DMS153 (cell line): Measurements from ENCODE around the gene MED27.

Experiments used
- DNase-seq: peaks from one replicate; lab custom pipeline; 2025; lab: John Stamatoyannopoulos, UW

MED27 gene

DNA sequence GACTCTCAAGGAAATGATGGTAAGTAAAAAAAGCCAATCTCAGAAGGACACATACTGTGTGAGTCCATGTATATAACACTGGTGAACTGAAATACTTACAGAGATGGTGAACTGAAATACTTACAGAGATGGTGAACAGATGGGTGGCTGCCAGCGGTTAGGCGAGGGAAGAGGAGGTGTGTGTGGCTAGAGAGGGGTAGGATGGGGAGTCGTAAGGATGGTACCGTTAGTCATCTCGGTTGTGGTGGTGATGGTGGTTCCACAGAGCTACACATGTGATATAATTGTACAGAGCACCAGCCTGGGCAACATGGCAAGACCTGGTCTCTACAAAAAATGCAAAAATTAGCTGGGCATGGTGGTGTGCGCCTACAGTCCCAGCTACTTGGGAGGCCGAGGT lies 226.2 kb downstream of the MED27 start:
- no peak for DNase-seq

DNA sequence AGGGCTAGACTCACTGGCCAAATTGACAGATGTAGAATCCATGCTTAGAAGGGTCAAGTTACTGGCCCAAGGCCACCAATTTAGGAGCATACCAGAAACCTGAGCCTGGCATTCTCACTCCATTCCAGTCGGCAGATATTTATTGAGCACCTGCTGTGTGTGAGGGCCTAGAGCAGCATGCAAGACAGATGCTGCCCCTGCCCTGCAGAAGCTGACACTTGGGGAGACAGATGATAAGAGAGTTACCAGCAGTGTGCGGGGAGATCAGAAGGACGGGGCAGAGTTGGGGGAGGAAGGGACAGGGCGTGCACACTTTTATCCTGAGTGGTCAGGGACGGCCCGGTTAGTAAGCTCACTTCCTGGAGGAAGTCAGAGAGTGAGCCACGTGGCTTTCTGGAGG lies 228.3 kb downstream of the MED27 start:
- no peak for DNase-seq

DNA sequence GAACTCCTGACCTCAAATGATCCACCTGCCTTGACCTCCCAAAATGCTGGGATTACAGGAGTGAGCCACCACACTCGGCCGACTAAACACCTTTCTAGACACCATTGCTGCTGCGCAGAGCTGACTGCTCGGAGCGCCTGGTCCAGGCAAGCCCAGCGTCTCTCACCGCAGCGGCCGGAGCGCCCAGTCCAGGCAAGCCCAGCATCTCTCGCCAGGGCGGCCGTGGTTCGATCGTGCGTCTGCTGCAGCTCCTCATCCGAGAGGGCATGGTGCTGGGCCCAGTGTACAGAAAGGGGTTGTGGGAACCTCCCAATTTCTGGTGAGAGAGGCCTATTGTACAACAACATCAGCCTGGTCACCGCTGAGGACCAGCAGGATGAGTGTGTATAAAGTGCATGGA lies 230.3 kb downstream of the MED27 start:
- DNase-seq = no peak

DNA sequence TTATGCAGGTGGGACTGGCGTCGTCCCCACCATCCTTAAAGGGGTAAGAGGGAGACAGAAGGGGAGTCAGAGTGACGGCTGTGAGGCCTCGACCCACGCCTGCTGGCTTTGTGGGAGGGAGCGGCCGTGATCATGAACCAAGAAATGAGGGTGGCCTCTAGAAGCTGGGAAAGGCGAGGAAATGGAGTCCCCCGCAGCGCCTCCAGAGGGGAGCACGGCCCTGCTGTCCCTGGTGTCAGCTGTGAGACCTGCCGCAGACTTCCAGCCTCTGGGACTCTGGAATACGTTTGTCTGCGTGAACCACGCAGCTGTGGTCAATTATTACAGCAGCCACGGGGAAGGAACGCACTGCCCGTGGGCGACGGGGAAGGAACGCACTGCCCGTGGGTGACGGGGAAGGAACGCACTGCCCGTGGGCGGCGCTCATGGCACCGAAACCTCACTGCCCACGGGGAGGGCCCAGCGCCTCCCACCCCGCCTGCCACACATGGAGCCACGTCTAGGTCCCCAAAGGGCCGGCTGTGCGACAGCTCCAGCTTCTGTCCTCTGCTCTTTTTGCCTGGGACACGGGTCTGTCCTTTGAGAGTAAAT lies 231.0 kb downstream of the MED27 start:
- no peak for DNase-seq

DNA sequence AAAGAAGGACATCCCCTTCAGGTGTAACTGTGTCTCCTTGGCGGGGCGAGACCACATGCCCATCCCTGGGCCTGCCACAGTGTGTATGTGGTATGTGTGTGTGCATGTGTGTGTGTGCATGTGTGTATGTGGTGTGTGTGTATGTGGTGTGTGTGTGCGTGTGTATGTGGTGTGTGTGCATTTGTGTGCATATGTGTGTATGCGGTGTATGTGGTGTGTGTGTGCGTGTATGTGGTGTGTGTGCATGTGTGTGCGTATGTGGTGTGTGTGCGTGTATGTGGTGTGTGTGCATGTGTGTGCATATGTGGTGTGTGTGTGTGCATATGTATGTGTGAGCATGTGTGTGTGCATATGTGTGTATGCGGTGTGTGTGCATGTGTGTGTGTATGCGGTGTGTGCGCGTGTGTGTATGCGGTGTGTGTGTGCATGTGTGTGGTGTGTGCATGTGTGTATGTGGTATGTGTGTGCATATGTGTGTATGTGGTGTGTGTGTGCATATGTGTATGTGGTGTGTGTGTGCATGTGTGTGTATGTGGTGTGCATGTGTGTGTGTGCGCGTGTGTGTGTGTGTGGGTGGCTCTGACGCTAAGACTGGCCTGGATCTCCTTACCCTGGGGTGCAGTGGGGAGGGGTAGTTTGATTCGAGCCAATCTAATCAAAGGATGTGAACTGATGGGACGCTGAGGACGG lies 231.9 kb downstream of the MED27 start:
- no peak for DNase-seq

DNA sequence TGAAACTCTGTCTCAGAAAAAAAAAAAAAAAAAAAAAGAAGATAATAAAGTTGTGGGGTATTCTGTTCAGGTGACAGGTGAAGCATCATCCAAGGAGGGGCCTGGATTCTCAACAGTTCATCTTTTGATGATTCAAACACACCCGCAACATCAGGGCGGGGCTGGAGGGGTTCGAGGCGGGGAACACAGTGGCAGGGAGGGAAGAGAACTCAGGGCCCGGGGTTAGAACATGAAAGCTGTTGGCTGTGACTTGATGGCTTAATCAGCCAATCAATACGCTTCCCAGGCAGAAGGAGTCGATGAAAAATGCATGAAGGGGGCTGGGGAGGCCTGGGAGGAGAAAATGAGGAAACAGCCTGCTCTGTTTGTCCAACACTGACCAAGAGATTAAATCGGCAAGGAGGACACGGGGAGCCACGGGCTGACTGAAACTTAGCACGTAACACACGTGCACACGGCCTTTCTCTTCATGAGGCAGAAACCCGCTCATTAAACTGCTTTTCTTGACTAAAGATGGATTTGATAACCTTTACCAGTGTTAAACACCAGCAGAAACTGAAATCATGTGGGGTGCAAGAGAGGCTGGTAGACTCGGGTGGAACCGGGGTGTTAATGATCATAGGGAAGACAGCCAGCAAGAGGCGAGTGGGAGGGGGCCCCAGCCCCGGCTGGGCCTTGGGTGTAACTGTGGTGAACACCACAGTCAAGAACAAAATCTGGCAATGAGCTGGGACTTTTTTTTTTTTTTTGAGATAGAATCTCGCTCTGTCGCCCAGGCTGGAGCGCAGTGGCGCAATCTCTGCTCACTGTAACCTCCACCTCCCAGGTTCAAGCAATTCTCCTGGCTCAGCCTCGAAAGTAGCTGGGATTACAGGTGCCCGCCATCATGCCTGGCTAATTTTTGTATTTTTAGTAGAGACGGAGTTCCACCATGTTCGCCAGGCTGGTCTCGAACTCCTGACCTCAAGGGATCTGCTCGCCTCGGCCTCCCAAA lies 234.1 kb downstream of the MED27 start:
- no peak for DNase-seq

DNA sequence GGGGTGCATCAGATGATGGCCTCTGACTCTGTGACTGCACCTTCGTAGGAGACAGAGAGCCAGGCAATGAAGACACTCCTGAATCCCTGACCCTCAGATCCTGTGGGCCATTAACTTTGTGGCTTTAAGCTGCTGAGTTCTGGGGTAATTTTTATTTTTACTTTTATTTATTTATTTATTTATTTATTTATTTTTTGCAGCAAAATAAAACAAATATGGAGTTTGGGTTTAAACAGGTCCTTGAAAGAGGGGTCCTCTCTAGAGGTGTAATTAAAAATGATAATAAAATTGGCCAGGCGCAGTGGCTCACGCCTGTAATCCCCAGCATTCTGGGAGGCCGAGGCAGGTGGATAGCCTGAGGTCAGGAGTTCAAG lies 234.9 kb downstream of the MED27 start:
- DNase-seq = no peak

DNA sequence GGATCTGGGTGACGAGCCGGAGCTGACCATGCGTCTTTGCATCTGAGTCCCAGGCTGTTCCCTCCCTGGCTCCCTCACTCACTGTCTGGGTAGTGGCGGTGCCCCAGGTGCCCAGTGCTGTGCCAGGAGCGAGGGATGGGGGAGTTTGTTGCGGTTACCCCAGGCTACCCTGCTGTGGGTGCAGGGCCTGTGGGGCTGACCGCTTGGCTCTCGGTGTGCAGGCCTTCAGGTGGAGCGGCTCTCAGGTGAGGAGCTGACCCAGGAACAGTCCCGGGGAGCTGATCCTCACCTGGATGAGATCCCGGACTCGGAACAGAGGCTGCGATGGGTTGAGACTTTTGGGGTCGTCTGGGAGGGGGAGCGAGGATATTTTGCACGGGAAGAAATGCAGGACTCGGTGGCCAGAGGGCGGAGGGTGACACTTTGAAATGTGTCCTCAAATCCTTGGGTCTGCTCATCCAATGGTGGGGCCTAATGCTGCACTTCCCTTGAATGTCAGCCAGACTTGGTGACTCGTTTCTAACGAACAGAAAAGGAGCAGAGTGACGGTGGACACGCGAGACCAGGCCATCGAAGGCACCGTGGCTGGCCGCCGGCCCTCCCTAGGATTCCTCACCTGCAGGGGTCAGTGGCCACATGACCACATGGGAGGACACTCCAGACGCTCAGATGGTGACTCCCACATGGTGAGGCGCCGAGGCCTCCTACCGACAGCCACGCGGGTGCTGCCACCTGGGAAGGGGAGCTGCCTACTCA lies 235.5 kb downstream of the MED27 start:
- no peak for DNase-seq

DNA sequence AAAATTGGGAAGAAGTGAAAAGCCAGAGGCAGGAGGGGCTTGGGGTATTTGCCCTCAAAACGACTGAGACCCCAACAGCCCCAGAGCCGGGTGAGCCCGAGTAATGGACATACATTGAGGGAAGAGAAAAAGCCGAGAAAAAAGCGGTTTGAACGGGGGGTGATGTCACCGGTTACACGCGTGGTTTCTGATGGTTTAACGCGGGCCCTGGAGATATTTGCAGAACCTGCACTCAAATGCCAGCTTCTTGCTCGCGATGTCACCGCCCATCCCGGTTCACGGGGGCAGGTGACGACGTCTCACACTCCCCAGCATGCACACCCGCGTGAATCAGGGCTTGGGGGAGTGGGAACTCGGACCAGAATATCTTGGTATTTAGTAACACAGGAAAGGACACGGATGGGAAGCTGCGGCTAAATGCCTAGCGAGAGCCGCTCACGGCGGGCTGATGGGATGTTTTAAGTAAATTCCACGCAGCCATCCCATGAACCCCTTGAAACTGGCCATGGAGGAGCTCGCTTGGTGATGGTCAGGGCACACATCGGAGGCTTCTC lies 237.8 kb downstream of the MED27 start:
- DNase-seq = no peak

DNA sequence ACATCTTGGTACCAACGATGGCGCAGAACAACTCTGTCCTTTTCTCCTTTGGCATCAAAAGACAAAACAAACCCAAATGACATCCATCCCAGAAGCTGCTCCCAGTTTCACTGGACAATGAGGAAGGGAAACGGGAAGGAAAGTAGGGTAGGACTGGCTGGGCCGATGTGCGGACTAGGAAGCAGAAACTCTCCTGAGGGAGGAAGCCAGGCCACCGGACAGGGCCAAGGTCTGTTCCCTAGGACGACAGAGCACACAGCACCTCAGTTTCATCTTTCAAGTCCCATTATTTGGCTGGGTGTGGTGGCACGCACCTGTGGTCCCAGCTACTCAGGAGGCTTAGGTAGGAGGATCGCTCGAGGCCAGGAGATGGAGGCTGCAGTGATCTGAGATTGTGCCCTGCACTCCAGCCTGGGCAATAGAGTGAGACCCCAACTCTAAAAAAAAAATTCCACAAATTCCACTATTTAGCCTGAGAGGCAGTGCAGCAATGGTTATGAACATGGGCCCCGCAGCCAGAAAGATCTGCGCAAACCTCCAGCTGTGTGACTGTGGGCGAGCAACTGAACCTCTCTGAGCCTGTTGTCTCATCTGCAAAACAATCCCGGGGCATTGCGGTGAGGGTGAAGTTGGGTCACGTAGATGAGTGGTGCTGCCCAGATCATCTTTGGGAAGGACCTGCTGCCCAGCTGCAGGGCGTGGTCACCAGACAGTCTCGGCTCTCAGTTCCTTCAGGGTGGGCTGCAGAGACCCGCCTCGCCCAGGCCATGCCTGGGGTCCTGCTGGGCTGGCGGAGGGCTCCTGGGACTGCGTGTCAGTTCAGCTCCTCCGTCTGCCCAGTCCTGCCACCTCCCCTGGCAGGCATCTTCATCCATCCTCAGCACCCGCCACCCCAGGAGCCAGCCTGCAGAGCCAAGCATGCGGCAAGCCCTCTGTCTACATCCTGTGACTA lies 238.6 kb downstream of the MED27 start:
- no peak for DNase-seq

DNA sequence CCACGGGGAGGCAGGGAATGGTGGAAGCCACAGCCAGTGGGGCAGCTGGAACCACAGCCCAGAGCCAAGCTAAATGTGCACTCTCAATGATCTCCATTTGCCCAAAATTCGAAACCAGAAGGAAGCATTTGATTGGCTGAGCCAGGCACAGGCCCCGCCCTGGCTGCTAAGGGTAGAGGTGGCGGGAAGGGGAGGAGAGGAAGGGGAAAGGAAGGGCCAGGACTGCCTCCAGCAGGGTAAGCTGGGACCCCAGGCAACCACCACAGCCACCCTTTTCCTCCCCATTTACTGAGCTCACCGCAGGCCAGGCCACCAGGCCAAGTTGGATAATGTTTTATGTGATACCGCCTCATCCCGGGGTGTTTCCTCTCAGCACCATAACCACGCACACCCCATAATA lies 239.4 kb downstream of the MED27 start:
- no peak for DNase-seq

DNA sequence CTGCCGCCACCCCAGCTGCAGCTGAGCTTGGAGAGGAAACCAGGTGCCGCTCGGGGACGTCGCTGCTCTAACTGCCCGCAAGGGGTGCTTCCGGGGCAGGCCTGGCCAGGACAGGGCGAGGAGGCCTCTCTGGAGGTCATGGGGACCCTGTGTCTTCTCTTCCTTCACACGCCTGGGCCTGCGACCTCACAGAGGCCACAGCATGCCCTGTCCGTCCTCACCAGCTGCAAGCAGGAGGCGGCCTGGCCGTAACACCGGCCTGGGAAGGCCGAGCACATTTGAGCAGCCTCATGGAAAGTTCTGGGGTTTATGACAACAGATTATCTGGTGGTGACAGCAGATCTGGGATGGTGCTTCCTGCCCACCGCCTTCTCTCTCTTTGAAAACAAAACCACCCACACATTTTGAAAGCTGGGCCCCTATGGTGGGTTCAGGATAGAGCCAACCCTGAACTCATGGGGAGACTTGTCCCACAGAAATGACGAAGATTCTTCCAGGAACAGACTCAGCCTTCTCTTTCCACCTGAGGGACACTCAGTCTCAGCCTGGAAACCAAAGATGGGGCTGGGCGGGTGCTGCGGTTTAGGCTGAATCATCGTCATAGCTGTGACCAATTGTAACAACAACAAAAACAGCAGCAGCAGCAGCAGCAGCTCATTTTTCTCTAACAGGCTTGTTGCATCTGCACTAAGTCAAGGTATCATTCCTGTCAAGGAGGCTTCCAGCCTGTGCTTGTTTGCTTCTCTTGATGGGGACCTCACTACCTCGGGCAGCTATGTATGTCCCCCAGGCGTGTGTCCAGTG lies 240.2 kb downstream of the MED27 start:
- DNase-seq = no peak

DNA sequence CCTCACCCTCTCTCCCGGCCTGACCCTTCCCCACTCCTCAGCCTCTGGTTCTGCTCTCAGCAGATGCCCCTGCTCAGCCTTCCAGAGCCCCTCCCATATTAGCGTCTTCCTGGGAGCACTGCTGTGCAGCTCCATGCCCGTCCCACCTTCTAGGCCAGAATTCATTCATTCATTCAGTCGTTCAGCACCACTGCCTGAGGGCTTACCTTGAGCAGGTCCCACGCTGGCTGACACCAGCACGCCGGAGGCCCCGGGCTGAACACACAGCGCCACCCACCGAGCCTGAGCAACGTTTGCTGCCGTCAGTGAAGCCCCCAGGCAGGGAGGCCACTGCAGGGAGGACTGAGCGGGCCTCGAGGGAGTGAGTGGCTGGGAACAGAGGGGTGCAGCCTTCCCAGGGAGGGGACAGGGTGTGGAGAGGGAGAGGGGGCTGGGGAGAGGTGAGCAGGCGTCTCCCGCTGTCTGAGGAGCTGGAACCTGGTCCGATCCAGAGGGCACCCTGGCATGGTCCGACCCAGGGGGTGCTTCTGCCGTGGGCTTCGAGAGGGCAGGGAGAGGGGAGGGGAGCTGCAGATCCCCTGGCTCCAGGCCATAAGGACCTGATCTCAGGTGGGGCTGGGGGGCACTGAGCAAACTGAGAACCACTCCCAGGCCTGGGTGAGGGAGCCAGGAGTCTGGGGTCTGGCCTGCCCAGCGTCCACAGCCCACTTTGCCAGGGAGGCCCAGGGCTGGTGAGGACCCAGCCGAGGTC lies 241.0 kb downstream of the MED27 start:
- no peak for DNase-seq

DNA sequence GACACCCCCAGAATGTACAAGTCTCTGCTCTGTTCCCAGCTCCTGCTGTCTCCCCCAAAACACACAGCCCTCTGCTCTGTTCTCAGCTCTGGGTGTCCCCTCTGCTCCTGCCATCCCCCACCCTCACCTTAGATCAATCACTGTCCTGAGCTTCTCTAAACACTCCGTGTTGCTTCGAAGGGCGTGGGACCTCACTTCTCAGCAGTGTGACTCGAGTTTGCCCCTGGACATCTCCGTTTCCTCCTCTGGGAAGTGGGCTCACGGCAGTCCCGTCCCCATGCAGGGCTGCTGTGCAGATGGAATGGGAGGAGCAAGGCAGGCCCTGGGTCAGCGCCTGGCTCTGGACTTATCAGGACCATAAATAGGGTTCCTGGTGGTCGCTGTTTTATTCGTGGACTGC lies 241.8 kb downstream of the MED27 start:
- no peak for DNase-seq

DNA sequence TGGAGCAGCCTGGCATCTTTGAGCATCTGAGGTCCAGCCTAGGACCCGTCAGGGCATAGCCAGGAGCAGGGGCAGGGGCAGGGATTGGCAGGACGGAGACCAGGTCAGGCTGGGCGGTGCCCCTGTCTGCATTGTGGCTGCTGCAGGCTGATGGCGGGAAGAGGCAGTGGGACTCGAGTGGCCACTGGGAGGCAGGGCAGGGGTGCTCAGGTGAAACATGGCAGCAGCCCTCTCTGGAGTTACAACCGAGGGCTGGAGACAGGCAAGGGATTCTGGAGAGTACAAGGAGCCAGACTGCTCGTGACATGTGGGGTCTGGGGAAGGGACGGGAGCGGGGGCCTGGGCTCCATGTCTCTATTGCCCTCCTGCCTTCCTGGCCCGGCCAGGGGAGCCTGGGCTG lies 242.4 kb downstream of the MED27 start:
- no peak for DNase-seq

DNA sequence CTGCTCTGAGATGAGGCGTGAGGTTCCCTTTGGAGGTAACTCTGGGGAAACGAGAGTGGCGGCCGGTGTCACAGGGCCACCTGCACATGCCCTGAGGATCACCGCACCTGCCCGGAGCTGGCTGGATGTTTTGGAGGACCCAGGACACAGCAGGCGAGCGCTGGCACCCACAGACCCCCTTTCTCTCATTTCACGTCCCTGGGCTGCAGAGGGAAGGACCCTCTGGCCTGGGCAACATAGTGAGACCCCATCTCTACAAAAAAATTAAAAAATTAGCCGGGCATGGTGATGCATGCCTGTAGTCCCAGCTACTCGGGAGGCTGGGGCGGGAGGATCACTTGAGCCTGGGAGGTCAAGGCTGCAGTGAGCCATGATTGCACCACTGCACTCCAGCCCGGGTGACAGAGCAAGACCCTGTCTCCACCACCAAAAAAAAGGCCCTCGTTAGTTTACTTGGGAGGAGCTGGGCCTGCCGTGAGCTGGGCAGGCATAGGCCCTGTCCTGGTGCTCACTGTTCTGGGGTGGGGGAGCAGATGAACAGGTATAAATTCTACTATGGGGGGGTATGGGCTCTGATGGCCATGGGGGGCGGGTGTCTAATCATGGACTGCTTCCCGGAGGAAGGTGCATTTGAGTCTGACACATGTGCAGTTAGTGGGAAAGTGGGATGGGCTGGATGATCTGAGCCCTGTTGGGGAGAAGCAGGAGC lies 242.9 kb downstream of the MED27 start:
- no peak for DNase-seq

DNA sequence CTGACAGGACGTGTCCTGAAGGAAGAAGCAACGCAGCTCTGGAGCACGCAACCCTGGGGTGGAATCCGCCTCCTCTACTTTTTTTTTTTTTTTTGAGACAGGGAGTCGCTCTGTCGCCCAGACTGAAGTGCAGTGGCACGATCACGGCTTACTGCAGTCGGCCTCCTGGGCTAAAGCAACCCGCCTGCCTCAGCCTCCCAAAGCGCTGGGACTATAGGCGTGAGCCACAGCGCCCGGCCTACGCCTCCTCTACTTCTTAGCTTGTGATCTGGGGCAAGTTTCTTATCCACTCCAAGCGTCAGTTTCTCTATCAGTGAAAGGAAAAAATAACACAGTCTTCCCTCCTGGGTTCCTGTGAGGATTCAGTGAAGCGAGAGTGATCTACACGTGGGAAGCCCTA lies 243.6 kb downstream of the MED27 start:
- no peak for DNase-seq

DNA sequence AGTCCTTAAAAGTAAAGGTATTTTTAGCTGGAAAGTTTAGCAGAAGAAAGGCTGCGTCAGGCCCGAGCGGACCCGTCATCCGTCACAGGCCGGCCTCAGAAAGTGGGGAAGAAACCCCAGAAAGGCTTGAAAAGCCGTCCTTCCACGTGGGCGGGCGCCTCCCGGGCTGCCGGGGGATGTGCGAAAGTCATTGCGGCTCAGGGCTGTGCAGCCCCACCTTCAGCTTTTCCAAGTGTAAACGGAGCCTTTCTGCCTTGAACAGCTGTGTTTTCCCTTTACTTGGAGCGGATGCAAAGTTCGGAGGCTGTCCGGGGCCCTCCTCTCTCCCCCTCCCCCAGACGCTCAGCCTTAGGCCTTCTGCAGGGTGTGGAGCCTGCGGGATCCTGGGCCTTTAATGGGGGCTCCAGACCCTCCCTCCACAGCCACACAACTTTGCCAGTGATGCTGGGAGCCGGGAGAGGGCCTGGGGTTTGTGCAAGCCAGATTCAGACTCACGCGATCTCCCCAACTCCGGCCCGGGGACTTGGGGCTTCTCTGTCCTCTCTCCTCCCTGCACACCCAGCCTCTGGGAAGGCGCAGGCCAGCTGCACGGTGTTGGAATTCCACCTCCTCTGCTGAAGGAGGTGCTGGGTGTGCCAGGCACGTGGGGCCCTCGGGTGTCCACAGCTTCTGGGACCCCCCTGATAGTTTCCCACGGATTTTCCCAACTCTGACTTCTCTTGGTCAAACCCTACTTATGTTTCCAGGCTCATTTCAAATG lies 244.3 kb downstream of the MED27 start:
- no peak for DNase-seq
